BE2C (cell line): ENCODE data around the gene CEACAM1.
"Not testable (repeated sequence)": the region's sequence is repeated elsewhere in the genome, so short reads cannot be mapped to it uniquely, and the experiment has no call there.

Experiments used
- DNase-seq: peaks from one replicate; pipeline ENCODE4 v3.0.0-alpha.2; 2020
- H3K27me3 ChIP-seq: fragments of 250-450 bp; sonication (Bioruptor Pico); 2 replicates; pipeline ENCODE4 v1.5.1; 2020; ENCODE audit warnings: mild to moderate bottlenecking
- H3K36me3 ChIP-seq: fragments of 250-450 bp; sonication (Bioruptor Pico); 2 replicates; pipeline ENCODE4 v1.5.1; 2020; ENCODE audit warnings: mild to moderate bottlenecking
- H3K4me1 ChIP-seq: fragments of 250-450 bp; sonication (Bioruptor Pico); 2 replicates; pipeline ENCODE4 v1.5.1; 2020
- H3K4me3 ChIP-seq: 2 replicates; pipeline ENCODE4 v1.5.1; 2011; ENCODE audit warnings: low read depth, low read length
- H3K9me3 ChIP-seq: fragments of 250-450 bp; sonication (Bioruptor Pico); 2 replicates; pipeline ENCODE4 v1.5.1; 2020
- CTCF ChIP-seq: IDR thresholded peaks from 2 replicates; pipeline ENCODE4 v1.5.1; 2012; ENCODE audit warnings: mild to moderate bottlenecking, low read depth, low read length

The CEACAM1 gene

DNA sequence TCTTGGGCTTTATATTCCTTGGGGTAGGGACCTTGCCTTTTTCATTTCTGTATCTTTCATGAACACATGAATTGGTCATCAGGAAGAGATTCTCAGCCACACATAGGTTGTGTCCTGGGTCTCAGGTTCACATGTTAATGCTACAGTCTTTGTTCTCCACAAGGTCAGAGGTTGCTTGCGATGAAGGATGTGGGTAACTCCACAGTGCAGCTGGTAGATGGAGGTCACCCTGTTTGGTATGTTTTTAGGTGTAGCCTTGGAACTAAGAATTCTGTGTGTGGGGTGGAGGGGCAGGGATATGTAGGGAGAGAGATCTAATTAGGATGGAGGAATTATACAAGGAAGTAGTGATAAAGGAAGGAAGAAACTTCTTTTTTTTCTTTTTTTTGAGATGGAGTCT is 23.2 kb downstream of the CEACAM1 start:
- DNase-seq, result no peak
- Histone ChIP-seq H3K4me1 (no peaks in the 10 kb centered on the region), H3K9me3 (no peaks in the 10 kb centered on the region), H3K36me3 (no peaks in the 10 kb centered on the region), H3K27me3 (peaks cover 20% of the 10 kb centered on the region), H3K4me3 (no peak overlapping the region)
- no peak for TF ChIP-seq CTCF

DNA sequence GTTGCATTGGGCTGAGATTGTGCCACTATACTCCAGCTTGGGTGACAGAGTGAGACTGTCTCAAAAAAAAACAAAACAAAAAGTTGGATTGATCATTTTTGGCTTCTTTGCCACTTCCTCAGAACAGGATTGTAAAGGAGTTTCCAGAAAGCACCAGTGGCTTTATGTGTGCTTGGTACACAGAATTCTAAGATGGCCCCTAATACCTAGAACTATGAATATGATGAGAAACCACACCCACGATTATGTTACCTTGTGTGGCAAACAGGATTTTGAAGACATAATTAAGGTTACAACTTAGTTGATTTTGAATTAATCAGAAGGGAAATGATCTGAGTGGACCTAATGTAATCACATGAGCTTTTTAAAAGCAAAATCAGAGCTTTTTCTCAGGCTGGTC is 26.5 kb downstream of the CEACAM1 start:
- no peak for DNase-seq
- no peaks in the 10 kb centered on the region for H3K9me3 ChIP-seq
- no peaks in the 10 kb centered on the region for H3K4me1 ChIP-seq
- H3K36me3 ChIP-seq, result no peaks in the 10 kb centered on the region
- H3K27me3 ChIP-seq, result peaks cover 24% of the 10 kb centered on the region
- no peak for TF ChIP-seq CTCF
- no peak overlapping the region for H3K4me3 ChIP-seq

GRCh38 chr19:42501243-42501642 is 27.0 kb downstream of the CEACAM1 start:
- not testable (repeated sequence) for H3K36me3 ChIP-seq, DNase-seq, H3K4me3 ChIP-seq, H3K9me3 ChIP-seq, H3K4me1 ChIP-seq
- peaks cover 24% of the 10 kb centered on the region for H3K27me3 ChIP-seq

GRCh38 chr19:42498169-42498757 is 30.0 kb downstream of the CEACAM1 start:
- Histone ChIP-seq H3K4me3 (no peak overlapping the region), H3K27me3 (peaks cover 15% of the 10 kb centered on the region), H3K4me1 (no peaks in the 10 kb centered on the region), H3K36me3 (no peaks in the 10 kb centered on the region), H3K9me3 (no peaks in the 10 kb centered on the region)
- no peak for DNase-seq
- TF ChIP-seq CTCF, result no peak

- DNase-seq, result no peak
- peaks cover 15% of the 10 kb centered on the region for H3K27me3 ChIP-seq
- H3K4me3 ChIP-seq, result no peak overlapping the region
- TF ChIP-seq CTCF, result no peak
- no peaks in the 10 kb centered on the region for H3K9me3 ChIP-seq
- H3K4me1 ChIP-seq, result no peaks in the 10 kb centered on the region
- no peaks in the 10 kb centered on the region for H3K36me3 ChIP-seq
Observed at GRCh38 chr19:42497492-42498168, 30.7 kb downstream of the CEACAM1 start.

GRCh38 chr19:42496460-42497133 is 31.7 kb downstream of the CEACAM1 start:
- Histone ChIP-seq H3K9me3 (no peaks in the 10 kb centered on the region), H3K36me3 (no peaks in the 10 kb centered on the region), H3K4me3 (no peak overlapping the region), H3K4me1 (no peaks in the 10 kb centered on the region), H3K27me3 (peaks cover 13% of the 10 kb centered on the region)
- no peak for TF ChIP-seq CTCF
- DNase-seq, result no peak
